Ecto neural progenitor cell (in vitro differentiated cells): ENCODE data around the gene P3H1.

Experiments used
- DNase-seq: peaks from one replicate; pipeline ENCODE4 v3.0.0-alpha.2; 2018; ENCODE audit warnings: low spot score

The P3H1 gene

GRCh38 chr1:42744148-42744413, 22.7 kb downstream of the P3H1 start:
- no peak for DNase-seq

- DNase-seq, result peak; percentile 49
These were observed 23.3 kb downstream of the P3H1 start for GRCh38 chr1:42743317-42744147.

GRCh38 chr1:42742617-42743316, 24.1 kb downstream of the P3H1 start:
- DNase-seq, result no peak

GRCh38 chr1:42742141-42742540, 24.7 kb downstream of the P3H1 start:
- no peak for DNase-seq

- no peak for DNase-seq
These were observed 25.1 kb downstream of the P3H1 start for GRCh38 chr1:42741706-42742105.

- peak; percentile 75 for DNase-seq
These were observed 25.8 kb downstream of the P3H1 start for GRCh38 chr1:42740851-42741580.

GRCh38 chr1:42739753-42740700, 26.8 kb downstream of the P3H1 start, which contains the start of gene CLDN19:
Gene CLDN19, minus strand, starts transcription at chr1:42740236. Its CDS starts 173 bp downstream, at chr1:42740063.
- DNase-seq, result peak; percentile 88

- no peak for DNase-seq
These were observed 28.1 kb downstream of the P3H1 start for GRCh38 chr1:42738678-42739226.

- DNase-seq, result no peak
These were observed 28.7 kb downstream of the P3H1 start for GRCh38 chr1:42737986-42738677.

- no peak for DNase-seq
These were observed 29.6 kb downstream of the P3H1 start for GRCh38 chr1:42737257-42737656.

GRCh38 chr1:42736571-42737200, 30.1 kb downstream of the P3H1 start:
- DNase-seq, result no peak

- DNase-seq, result no peak
These were observed 30.7 kb downstream of the P3H1 start for GRCh38 chr1:42736152-42736551.

GRCh38 chr1:42735477-42736105, 31.2 kb downstream of the P3H1 start:
- DNase-seq, result no peak

GRCh38 chr1:42735056-42735455, 31.8 kb downstream of the P3H1 start:
- no peak for DNase-seq

- DNase-seq, result no peak
These were observed 32.4 kb downstream of the P3H1 start for GRCh38 chr1:42734201-42735035.

GRCh38 chr1:42733415-42734200, 33.2 kb downstream of the P3H1 start:
- no peak for DNase-seq

GRCh38 chr1:42732126-42732680, 34.6 kb downstream of the P3H1 start:
- DNase-seq, result no peak

GRCh38 chr1:42731585-42731984, 35.2 kb downstream of the P3H1 start:
- no peak for DNase-seq
